Smooth muscle cell of bladder (primary cell): ENCODE data around the gene CD9. TPM values are rescaled to one million over a fixed set of nuclear protein-coding genes. Genes with fewer than 3 reads are reported as not detected.

ENCODE experiments used
- total RNA-seq: library from RNA; depleted of rRNA; stranded (reverse); fragments of >200 nt; gene quantifications from 2 replicates; pipeline ENCODE4 v1.2.3, GENCODE V29; 2014

The CD9 gene, protein sequence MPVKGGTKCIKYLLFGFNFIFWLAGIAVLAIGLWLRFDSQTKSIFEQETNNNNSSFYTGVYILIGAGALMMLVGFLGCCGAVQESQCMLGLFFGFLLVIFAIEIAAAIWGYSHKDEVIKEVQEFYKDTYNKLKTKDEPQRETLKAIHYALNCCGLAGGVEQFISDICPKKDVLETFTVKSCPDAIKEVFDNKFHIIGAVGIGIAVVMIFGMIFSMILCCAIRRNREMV
- 408 and 476 TPM in 2 replicates for total RNA-seq

DNA sequence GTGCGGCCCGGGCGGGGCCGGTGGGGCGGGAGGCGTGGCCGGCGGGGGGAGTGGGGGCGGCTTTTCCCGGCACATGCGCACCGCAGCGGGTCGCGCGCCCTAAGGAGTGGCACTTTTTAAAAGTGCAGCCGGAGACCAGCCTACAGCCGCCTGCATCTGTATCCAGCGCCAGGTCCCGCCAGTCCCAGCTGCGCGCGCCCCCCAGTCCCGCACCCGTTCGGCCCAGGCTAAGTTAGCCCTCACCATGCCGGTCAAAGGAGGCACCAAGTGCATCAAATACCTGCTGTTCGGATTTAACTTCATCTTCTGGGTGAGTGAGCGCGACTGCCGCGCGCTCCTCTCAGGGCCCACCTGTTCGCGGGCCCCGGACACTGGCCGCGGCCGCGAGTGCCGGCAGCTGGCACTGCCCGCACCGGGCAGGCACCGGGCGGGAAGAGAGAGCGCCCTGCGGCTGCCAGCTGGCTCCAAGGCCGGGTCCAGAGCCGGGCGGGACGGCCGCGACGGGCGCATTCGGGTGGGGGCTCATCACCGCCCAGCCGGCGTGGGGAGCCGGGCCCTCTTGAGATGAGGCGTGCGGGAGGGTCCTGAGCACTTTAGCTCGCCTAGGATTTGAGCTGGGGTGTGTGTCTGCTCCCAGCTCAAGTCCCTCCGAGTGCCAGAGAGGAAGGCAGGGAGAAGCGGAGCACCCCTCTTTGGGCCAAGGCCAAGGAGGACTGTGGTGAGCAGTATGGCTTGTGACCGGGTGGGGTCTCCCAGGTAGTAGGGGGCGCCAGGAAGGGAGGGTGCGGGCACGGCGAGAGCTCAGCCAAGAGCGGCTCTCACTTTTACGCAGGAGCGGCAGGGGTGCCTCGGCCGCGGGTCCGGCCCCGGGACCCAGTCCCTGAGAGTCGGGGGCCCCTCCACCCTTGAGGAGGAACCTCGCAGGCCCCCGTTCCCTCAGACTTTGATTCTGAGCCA is at the start of gene CD9:
CD9 (plus strand) TSS at position 145 of the 957 bp plus-strand sequence; CDS start at position 245, 100 bp downstream.

Other genes starting within 250 kb of the CD9 start
- gene VWF, start 75.7 kb upstream of the CD9 start, total RNA-seq: 0.85 and 3.7 TPM in 2 replicates
- under 0.01 and 0.09 TPM in 2 replicates for gene PLEKHG6, start 110.3 kb downstream of the CD9 start, total RNA-seq
- gene TNFRSF1A, start 141.7 kb downstream of the CD9 start, total RNA-seq: 99.0 and 112 TPM in 2 replicates
- under 0.01 and 0.37 TPM in 2 replicates for gene SCNN1A, start 175.2 kb downstream of the CD9 start, total RNA-seq
- 52.3 and 71.6 TPM in 2 replicates for gene LTBR, start 183.8 kb downstream of the CD9 start, total RNA-seq
- 0.09 and 0.14 TPM in 2 replicates for gene CD27, start 244.6 kb downstream of the CD9 start, total RNA-seq